HepG2 (cell line): Measurements from ENCODE around the gene PLCG1. TPM values are rescaled to one million over a fixed set of nuclear protein-coding genes. Genes with fewer than 3 reads are reported as not detected.

Experiments used
- ATAC-seq: fragments of 200-7000 bp; cut with Tn5 transposase; 3 replicates; pipeline ENCODE4 v1.9.1; 2020; ENCODE audit warnings: mild to moderate bottlenecking, moderate library complexity
- BruUV-seq: library from RNA; stranded (reverse); fragments of 400-500 nt; replicated peaks from 2 replicates; lab custom pipeline; 2021; lab: Mats Ljungman, UMichigan
- CTCF ChIA-PET: fragments of 300-600 bp; formaldehyde crosslinking; extraction: SDS; loops from one replicate; lab custom pipeline; 2021; ENCODE audit warnings: low total read pairs, inconsistent platforms, low intra/inter-chr PET ratio; lab: Yijun Ruan, JAX
- POLR2A ChIA-PET: fragments of 350-600 bp; sonication (Branson Sonifier 250); formaldehyde crosslinking; loops from one replicate; lab custom pipeline; 2020; ENCODE audit warnings: antibody characterized with exemption, inconsistent platforms; lab: Yijun Ruan, JAX
- DNase-seq: peaks from one replicate; pipeline ENCODE4 v3.0.0-alpha.2; 2015; ENCODE audit warnings: low spot score
- FAIRE-seq: peaks from 3 replicates; lab custom pipeline; 2011; peaks lifted over from hg19 to GRCh38; lab: Jason Lieb, UNC
- H2AFZ ChIP-seq: one replicate; pipeline ENCODE4 v1.6.1; 2011; ENCODE audit warnings: low read length, inconsistent platforms
- H3K27ac ChIP-seq: fragments of 300-600 bp; 3 replicates; pipeline ENCODE4 v1.8.0; 2011; ENCODE audit warnings: mixed run types, mild to moderate bottlenecking, mixed read lengths, low read length, inconsistent platforms; ENCODE audit not compliant: insufficient read depth; ENCODE audit errors: extremely low read length
- H3K27me3 ChIP-seq, 2 experiments: fragments of 200-600 bp in 1 of 2; 2 replicates in 1 of 2; 3 replicates in 1 of 2; pipeline versions ENCODE4 v1.6.0 to v1.8.0; 2011; ENCODE audit warnings: low read length in 2 of 2, mild to moderate bottlenecking in 2 of 2, moderate library complexity in 2 of 2, inconsistent platforms in 1 of 2; ENCODE audit not compliant: insufficient read depth in 2 of 2, control insufficient read depth in 1 of 2
- H3K36me3 ChIP-seq, 2 experiments: fragments of 200-600 bp in 1 of 2; replicated peaks in 1 of 2; 2 replicates in 1 of 2; 3 replicates in 1 of 2; pipeline versions ENCODE4 v1.5.1 to v1.8.0; 2011; ENCODE audit warnings: low read length in 2 of 2, inconsistent platforms in 1 of 2; ENCODE audit not compliant: insufficient read depth in 2 of 2, control insufficient read depth in 1 of 2
- H3K4me1 ChIP-seq: 2 replicates; pipeline ENCODE4 v1.5.1; 2012; ENCODE audit warnings: low read length, inconsistent platforms; ENCODE audit not compliant: insufficient read depth
- H3K4me2 ChIP-seq: 2 replicates; pipeline ENCODE4 v1.6.0; 2011; ENCODE audit warnings: low read depth, low read length, inconsistent platforms
- H3K4me3 ChIP-seq, 3 experiments: fragments of 200-600 bp in 1 of 3; sonication (generic), shearing (Covaris generic) in 1 of 3; replicated peaks in 1 of 3; 2 replicates each; pipeline ENCODE4 v1.5.1; 2011 to 2016; ENCODE audit warnings: low read length in 3 of 3, inconsistent platforms in 2 of 3, low read depth in 2 of 3, mild to moderate bottlenecking in 2 of 3, control low read depth in 1 of 3, mixed read lengths in 1 of 3; ENCODE audit not compliant: insufficient read depth in 1 of 3
- H3K79me2 ChIP-seq: one replicate; pipeline ENCODE4 v1.6.1; 2011; ENCODE audit warnings: low read length, inconsistent platforms; ENCODE audit not compliant: insufficient read depth
- H3K9ac ChIP-seq: 2 replicates; pipeline ENCODE4 v1.6.0; 2011; ENCODE audit warnings: mild to moderate bottlenecking, low read depth, low read length, inconsistent platforms; ENCODE audit not compliant: insufficient read depth
- H3K9me3 ChIP-seq: 2 replicates; pipeline ENCODE4 v1.5.1; 2012; ENCODE audit warnings: mild to moderate bottlenecking, low read length
- H4K20me1 ChIP-seq: 2 replicates; pipeline ENCODE4 v1.6.0; 2011; ENCODE audit warnings: inconsistent platforms, mild to moderate bottlenecking, low read length, moderate library complexity; ENCODE audit not compliant: insufficient read depth
- EHMT2 ChIP-seq: fragments of 200-600 bp; sonication (generic); IDR thresholded peaks from 2 replicates; pipeline ENCODE4 v1.7.0; 2017; ENCODE audit warnings: antibody characterized with exemption, low read depth, low read length, borderline replicate concordance
- RFX1 ChIP-seq: fragments of 450-650 bp; IDR thresholded peaks from 2 replicates; pipeline ENCODE4 v1.6.1; 2017
- RORA ChIP-seq: sonication (generic); formaldehyde crosslinking; IDR thresholded peaks from 2 replicates; pipeline ENCODE4 v1.5.0; 2020; ENCODE audit warnings: mild to moderate bottlenecking, missing genetic modification reagents, moderate library complexity
- TAF1 ChIP-seq: sonication (generic); formaldehyde crosslinking; IDR thresholded peaks from 2 replicates; pipeline ENCODE4 v1.4.0; 2020; ENCODE audit warnings: missing genetic modification reagents
- ZNF282 ChIP-seq: fragments of 450-650 bp; IDR thresholded peaks from 2 replicates; pipeline ENCODE4 v1.6.1; 2018; ENCODE audit not compliant: partially characterized antibody
- WGBS: methylation state at CpG from one replicate; pipeline ENCODE4 v1.1.6; 2017; ENCODE audit warnings: low lambda C conversion rate; 5-methylcytosine and 5-hydroxymethylcytosine counted together
- in situ Hi-C: cut with HindIII; loops from 2 replicates; pipeline ENCODE4 v1.10.0; 2017; ENCODE audit warnings: low pct_unique_long_range_greater_than_20kb; ENCODE audit not compliant: extremely low pct_ligation_motif_present
- intact Hi-C: fragments of 100-400 bp; cut with micrococcal nuclease; formaldehyde crosslinking; loops from one replicate; pipeline ENCODE4 v1.10.0; 2022; ENCODE audit not compliant: unreplicated experiment
- polyA plus RNA-seq, 8 experiments: library from polyadenylated mRNA; depleted of rRNA in 3 of 8; stranded (reverse) in 7 of 8; unstranded in 1 of 8; fragments of >200 nt; fragmentation: Illumina TruSeq in 4 of 8; extraction: Trizol in 4 of 8; gene quantifications; 2 replicates each; pipeline versions ENCODE4 v1.2.1 to v1.2.3, GENCODE V29; 2011 to 2016; ENCODE audit warnings: low read depth in 4 of 8, missing spikeins in 1 of 8, mixed read lengths in 1 of 8; ENCODE audit not compliant: insufficient read depth in 1 of 8
- total RNA-seq, 5 experiments: library from RNA; depleted of rRNA; stranded (reverse); fragments of >200 nt; fragmentation: Illumina TruSeq; extraction: Trizol; gene quantifications; 2 replicates each; pipeline ENCODE4 v1.2.3, GENCODE V29; 2016; ENCODE audit warnings: low read depth in 1 of 5

The PLCG1 gene
- total and polyA plus RNA-seq, 2 of the 13 experiments (the other 11 are each of a cell fraction or from before 2014, with no cell fraction given) = 85.3 to 158 TPM

- ATAC-seq (no peak), DNase-seq (no peak), FAIRE-seq (no peak)
- in situ Hi-C loops (loop anchor here (5.0 kb wide), 1 partner anchor 168 kb away; the partner anchor contains the start of gene LPIN3), intact Hi-C loops (no loop called here)
- Histone ChIP-seq H3K36me3 (peaks cover 39 to 64% of the 10 kb centered on the region in 2 experiments), H3K9me3 (no peaks in the 10 kb centered on the region), H4K20me1 (peaks cover 10% of the 10 kb centered on the region; the same call in 1 of the 2 replicates), H3K4me3 (no peak overlapping the region), H3K27me3 (no peaks in the 10 kb centered on the region), H3K79me2 (no peaks in the 10 kb centered on the region), H2AFZ (no peak overlapping the region), H3K4me1 (no peaks in the 10 kb centered on the region), H3K27ac (no peak overlapping the region), H3K9ac (no peak overlapping the region), H3K4me2 (no peak overlapping the region)
- POLR2A ChIA-PET = no interaction called here
- CTCF ChIA-PET = interaction anchor here (3.4 kb wide), 1 partner anchor 165 kb away, joined by 76 read pairs; the partner anchor contains the start of gene LPIN3
- BruUV-seq = TSS peak; percentile 34
- no peak for TF ChIP-seq RFX1
- 0 out of 2 replicates have a peak, but pooled peaks have one; percentile 5 for TF ChIP-seq TAF1 (CRISPR knock-in tag)
- WGBS = 95% methylated on average over 2 of the region's 2 CpGs
These were observed 37.4 kb downstream of the PLCG1 start for GRCh38 chr20:41174782-41175181.

DNA sequence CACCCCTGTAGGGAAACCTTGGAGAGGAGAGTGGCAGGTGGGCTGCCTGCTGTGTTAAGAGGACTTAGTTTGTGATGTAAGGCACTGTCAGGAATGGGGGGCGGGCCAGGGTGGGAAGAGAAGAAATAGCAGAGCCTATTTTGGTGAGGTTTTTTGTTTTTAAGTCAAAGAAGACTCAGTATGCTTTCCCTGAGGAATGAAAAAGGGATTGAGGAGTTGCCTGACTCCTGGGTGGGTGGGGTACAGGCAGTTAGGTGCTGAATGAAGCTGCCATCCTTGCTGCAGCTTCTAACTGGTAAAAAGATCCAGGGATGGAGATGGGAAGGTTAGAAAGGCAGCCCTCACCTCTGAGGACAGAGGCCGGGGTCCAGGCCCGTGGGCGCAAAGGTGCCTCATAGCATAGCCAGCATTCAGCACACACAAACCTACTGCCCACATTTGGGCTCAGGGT, 37.9 kb downstream of the PLCG1 start:
- POLR2A ChIA-PET = interaction anchor here (0.9 kb wide), 1 partner anchor 165 kb away, joined by 4 read pairs; the partner anchor contains the start of gene LPIN3
- H3K27me3 ChIP-seq = no peaks in the 10 kb centered on the region
- no peak overlapping the region for H3K9ac ChIP-seq
- no TSS peak for BruUV-seq
- CTCF ChIA-PET = no interaction called here
- over 99% methylated on average over 4 of the region's 4 CpGs for WGBS
- H2AFZ ChIP-seq = no peak overlapping the region
- peaks cover 35 to 59% of the 10 kb centered on the region in 2 experiments for H3K36me3 ChIP-seq
- in situ Hi-C loops = no loop called here
- H3K4me3 ChIP-seq = no peak overlapping the region
- H4K20me1 ChIP-seq = peaks cover 10% of the 10 kb centered on the region; the same call in 1 of the 2 replicates
- no peak overlapping the region for H3K27ac ChIP-seq
- H3K79me2 ChIP-seq = no peaks in the 10 kb centered on the region
- no peak overlapping the region for H3K4me2 ChIP-seq
- H3K4me1 ChIP-seq = peaks cover 3% of the 10 kb centered on the region
- H3K9me3 ChIP-seq = no peaks in the 10 kb centered on the region
- FAIRE-seq = no peak
- TF ChIP-seq RORA (CRISPR knock-in tag) (no peak), EHMT2 (no peak), ZNF282 (no peak)
- ATAC-seq = no peak
- intact Hi-C loops = no loop called here
- no peak for DNase-seq
